Panc1 (cell line): ENCODE results near the gene ZFYVE1. TPM values are rescaled to one million over a fixed set of nuclear protein-coding genes. Genes with fewer than 3 reads are reported as not detected.

Experiments
- ATAC-seq: fragments of 200-7000 bp; cut with Tn5 transposase; 2 replicates; pipeline ENCODE4 v1.9.1; 2020; ENCODE audit warnings: mild to moderate bottlenecking, moderate library complexity
- BruUV-seq: library from RNA; stranded (reverse); fragments of 400-500 nt; replicated peaks from 2 replicates; lab custom pipeline; 2021; lab: Mats Ljungman, UMichigan
- CTCF ChIA-PET: fragments of 300-600 bp; sonication (Branson Sonifier 250); formaldehyde crosslinking; loops from one replicate; lab custom pipeline; 2022; ENCODE audit warnings: antibody characterized with exemption; lab: Charles Lee
- POLR2A ChIA-PET: fragments of 300-600 bp; sonication (Branson Sonifier 250); formaldehyde crosslinking; loops from one replicate; lab custom pipeline; 2022; ENCODE audit warnings: antibody characterized with exemption; lab: Charles Lee
- DNase-seq: peaks from one replicate; pipeline ENCODE4 v3.0.0-alpha.2; 2010; ENCODE audit warnings: low read depth, low spot score
- H3K27ac ChIP-seq: 2 replicates; pipeline ENCODE4 v1.5.1; 2011; ENCODE audit warnings: mild to moderate bottlenecking, low read length, inconsistent platforms
- H3K27me3 ChIP-seq: fragments of 200-500 bp; sonication (Bioruptor generic); 2 replicates; pipeline ENCODE4 v1.6.0; 2014; ENCODE audit warnings: low read length, inconsistent platforms; ENCODE audit not compliant: control insufficient read depth, insufficient read depth
- H3K36me3 ChIP-seq: fragments of 200-500 bp; sonication (Bioruptor generic); 2 replicates; pipeline ENCODE4 v1.5.1; 2014; ENCODE audit warnings: inconsistent platforms, mild to moderate bottlenecking, low read length, moderate library complexity; ENCODE audit not compliant: control insufficient read depth, insufficient read depth
- H3K4me1 ChIP-seq: 2 replicates; pipeline ENCODE4 v1.5.1; 2011; ENCODE audit warnings: inconsistent platforms, mild to moderate bottlenecking, low read length, moderate library complexity; ENCODE audit not compliant: control insufficient read depth, insufficient read depth
- H3K4me3 ChIP-seq, 2 experiments: 2 replicates each; pipeline ENCODE4 v1.5.1; 2011 to 2012; ENCODE audit warnings: low read depth in 2 of 2, low read length in 2 of 2, mild to moderate bottlenecking in 2 of 2, inconsistent platforms in 1 of 2, moderate library complexity in 1 of 2
- H3K9me3 ChIP-seq: fragments of 200-500 bp; sonication (Bioruptor generic); 2 replicates; pipeline ENCODE4 v1.5.1; 2014; ENCODE audit warnings: low read depth, mild to moderate bottlenecking, inconsistent platforms, low read length, moderate library complexity; ENCODE audit not compliant: control insufficient read depth, insufficient read depth
- POLR2AphosphoS5 ChIP-seq: IDR thresholded peaks from 2 replicates; pipeline ENCODE4 v1.6.1; 2012; ENCODE audit warnings: mild to moderate bottlenecking, low read depth, low read length, moderate library complexity
- SIN3A ChIP-seq: IDR thresholded peaks from 2 replicates; pipeline ENCODE4 v1.6.1; 2012; ENCODE audit warnings: low read depth, mild to moderate bottlenecking, low read length, moderate library complexity, borderline replicate concordance; ENCODE audit not compliant: insufficient read depth
- TCF7L2 ChIP-seq: IDR thresholded peaks from 2 replicates; pipeline ENCODE4 v1.6.1; 2011; ENCODE audit warnings: mild to moderate bottlenecking, low read depth, low read length, inconsistent platforms
- in situ Hi-C: cut with HindIII; loops from 2 replicates; pipeline ENCODE4 v1.10.0; 2016; ENCODE audit warnings: low sequenced_read_pairs, low pct_unique_long_range_greater_than_20kb
- intact Hi-C: fragments of 100-400 bp; cut with micrococcal nuclease; formaldehyde crosslinking; loops from one replicate; pipeline ENCODE4 v1.10.0; 2022; ENCODE audit not compliant: unreplicated experiment
- total RNA-seq: library from RNA; stranded (reverse); gene quantifications from one replicate; pipeline ENCODE4 v1.2.1, GENCODE V29; 2021; ENCODE audit not compliant: unreplicated experiment
- TF ChIP-seq, protein P1 (sequence below): fragments of 450-650 bp; IDR thresholded peaks from 2 replicates; pipeline ENCODE4 v1.5.1; 2017; ENCODE audit warnings: mild to moderate bottlenecking
- TF ChIP-seq, protein P2 (sequence below), 2 experiments: IDR thresholded peaks; 2 replicates each; pipeline ENCODE4 v1.6.1; 2011 to 2012; ENCODE audit warnings: low read depth in 2 of 2, control low read depth in 1 of 2, low read length in 1 of 2, mild to moderate bottlenecking in 1 of 2, moderate library complexity in 1 of 2; ENCODE audit not compliant: insufficient read depth in 1 of 2

The ZFYVE1 gene
- total RNA-seq, 1 experiment from 2014 or later, result 19.8 TPM

DNA sequence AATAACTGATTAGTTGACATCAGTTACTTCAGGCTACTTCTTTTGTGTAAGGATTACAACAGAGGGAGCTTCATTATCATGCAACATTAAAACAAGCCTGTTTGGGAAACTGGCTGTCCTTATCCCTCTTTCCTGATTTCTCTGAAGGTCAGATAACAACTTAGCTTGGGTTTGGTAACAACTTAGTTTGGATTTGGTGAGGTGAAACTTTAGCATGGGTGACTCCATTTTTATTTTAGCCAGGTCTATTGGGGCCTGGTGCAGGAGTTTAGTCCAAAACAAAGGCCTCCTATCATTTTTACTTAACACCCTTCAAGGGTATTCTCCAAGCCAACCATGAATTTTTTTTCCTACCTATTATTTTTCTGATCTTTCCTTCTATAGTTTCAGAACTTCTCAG, 1.1 kb upstream of the ZFYVE1 start:
- in situ Hi-C loops, result no loop called here
- Histone ChIP-seq H3K9me3 (no peaks in the 10 kb centered on the region), H3K27me3 (no peaks in the 10 kb centered on the region), H3K36me3 (peaks cover 3% of the 10 kb centered on the region), H3K4me3 (no peak overlapping the region), H3K27ac (peak overlapping the region; percentile 86), H3K4me1 (peaks cover 4% of the 10 kb centered on the region)
- POLR2A ChIA-PET, result no interaction called here
- no TSS peak for BruUV-seq
- DNase-seq (no peak), ATAC-seq (no peak)
- no peak for TF ChIP-seq TCF7L2
- TF ChIP-seq POLR2AphosphoS5, result no peak
- TF ChIP-seq, protein P1, sequence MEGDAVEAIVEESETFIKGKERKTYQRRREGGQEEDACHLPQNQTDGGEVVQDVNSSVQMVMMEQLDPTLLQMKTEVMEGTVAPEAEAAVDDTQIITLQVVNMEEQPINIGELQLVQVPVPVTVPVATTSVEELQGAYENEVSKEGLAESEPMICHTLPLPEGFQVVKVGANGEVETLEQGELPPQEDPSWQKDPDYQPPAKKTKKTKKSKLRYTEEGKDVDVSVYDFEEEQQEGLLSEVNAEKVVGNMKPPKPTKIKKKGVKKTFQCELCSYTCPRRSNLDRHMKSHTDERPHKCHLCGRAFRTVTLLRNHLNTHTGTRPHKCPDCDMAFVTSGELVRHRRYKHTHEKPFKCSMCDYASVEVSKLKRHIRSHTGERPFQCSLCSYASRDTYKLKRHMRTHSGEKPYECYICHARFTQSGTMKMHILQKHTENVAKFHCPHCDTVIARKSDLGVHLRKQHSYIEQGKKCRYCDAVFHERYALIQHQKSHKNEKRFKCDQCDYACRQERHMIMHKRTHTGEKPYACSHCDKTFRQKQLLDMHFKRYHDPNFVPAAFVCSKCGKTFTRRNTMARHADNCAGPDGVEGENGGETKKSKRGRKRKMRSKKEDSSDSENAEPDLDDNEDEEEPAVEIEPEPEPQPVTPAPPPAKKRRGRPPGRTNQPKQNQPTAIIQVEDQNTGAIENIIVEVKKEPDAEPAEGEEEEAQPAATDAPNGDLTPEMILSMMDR, result no peak
- TF ChIP-seq SIN3A, result no peak
- CTCF ChIA-PET, result interaction anchor here (0.6 to 0.7 kb wide), 2 partner anchors 8 to 22 kb away, joined by 3 read pairs; no protein-coding TSS in a partner anchor
- intact Hi-C loops, result no loop called here

DNA sequence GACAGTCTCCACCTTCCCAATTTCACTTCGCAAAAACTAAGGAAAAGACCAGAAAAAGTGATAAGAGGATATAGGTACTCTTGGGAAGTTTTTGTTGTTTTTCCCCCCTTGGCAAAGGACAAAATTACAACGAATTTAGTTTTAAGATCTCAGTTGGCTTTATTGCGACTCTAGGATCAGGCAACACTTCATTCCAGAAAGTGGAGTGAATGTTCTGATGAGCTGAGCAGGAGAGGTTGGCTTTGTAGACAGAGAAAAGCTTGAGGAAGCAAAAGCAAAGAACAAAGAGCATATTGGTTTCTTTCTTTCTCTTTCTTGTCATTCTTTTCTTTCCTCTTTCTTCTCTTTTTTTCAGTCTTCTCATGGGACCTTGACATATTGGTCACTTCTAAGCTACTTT, 640 bp upstream of the ZFYVE1 start:
- H3K4me1 ChIP-seq, result peaks cover 4% of the 10 kb centered on the region
- no peaks in the 10 kb centered on the region for H3K27me3 ChIP-seq
- TF ChIP-seq TCF7L2 (no peak), SIN3A (no peak), POLR2AphosphoS5 (no peak)
- TF ChIP-seq, protein P1, result no peak
- TF ChIP-seq, protein P2, sequence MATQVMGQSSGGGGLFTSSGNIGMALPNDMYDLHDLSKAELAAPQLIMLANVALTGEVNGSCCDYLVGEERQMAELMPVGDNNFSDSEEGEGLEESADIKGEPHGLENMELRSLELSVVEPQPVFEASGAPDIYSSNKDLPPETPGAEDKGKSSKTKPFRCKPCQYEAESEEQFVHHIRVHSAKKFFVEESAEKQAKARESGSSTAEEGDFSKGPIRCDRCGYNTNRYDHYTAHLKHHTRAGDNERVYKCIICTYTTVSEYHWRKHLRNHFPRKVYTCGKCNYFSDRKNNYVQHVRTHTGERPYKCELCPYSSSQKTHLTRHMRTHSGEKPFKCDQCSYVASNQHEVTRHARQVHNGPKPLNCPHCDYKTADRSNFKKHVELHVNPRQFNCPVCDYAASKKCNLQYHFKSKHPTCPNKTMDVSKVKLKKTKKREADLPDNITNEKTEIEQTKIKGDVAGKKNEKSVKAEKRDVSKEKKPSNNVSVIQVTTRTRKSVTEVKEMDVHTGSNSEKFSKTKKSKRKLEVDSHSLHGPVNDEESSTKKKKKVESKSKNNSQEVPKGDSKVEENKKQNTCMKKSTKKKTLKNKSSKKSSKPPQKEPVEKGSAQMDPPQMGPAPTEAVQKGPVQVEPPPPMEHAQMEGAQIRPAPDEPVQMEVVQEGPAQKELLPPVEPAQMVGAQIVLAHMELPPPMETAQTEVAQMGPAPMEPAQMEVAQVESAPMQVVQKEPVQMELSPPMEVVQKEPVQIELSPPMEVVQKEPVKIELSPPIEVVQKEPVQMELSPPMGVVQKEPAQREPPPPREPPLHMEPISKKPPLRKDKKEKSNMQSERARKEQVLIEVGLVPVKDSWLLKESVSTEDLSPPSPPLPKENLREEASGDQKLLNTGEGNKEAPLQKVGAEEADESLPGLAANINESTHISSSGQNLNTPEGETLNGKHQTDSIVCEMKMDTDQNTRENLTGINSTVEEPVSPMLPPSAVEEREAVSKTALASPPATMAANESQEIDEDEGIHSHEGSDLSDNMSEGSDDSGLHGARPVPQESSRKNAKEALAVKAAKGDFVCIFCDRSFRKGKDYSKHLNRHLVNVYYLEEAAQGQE (IDR thresholded peaks at IDR 0.05; ENCODE audit: insufficient read depth in 1 of 2, low read depth in 2 of 2, low read length in 1 of 2), result no peak
- POLR2A ChIA-PET, result no interaction called here
- no peaks in the 10 kb centered on the region for H3K9me3 ChIP-seq
- in situ Hi-C loops, result no loop called here
- H3K4me3 ChIP-seq, result peak overlapping the region; percentile 65 to 71
- ATAC-seq (no peak), DNase-seq (no peak)
- no TSS peak for BruUV-seq
- peak overlapping the region; percentile 86 for H3K27ac ChIP-seq
- H3K36me3 ChIP-seq, result peaks cover 3% of the 10 kb centered on the region
- intact Hi-C loops, result no loop called here
- CTCF ChIA-PET, result no interaction called here
